OCI-LY3 (cell line): ENCODE measurements around the gene TRIM7.

Source experiments
- H2AFZ ChIP-seq: fragments of 200-600, 300-600 bp; shearing (Covaris generic); 2 replicates; pipeline ENCODE4 v1.6.0; 2014; ENCODE audit warnings: antibody characterized with exemption, low read depth, low read length
- H3K27ac ChIP-seq: fragments of 200-600, 300-600 bp; sonication (generic); 2 replicates; pipeline ENCODE4 v1.5.1; 2014; ENCODE audit warnings: mild to moderate bottlenecking, low read length, moderate library complexity, mixed read lengths
- H3K27me3 ChIP-seq: fragments of 200-600, 300-600 bp; sonication (generic); 2 replicates; pipeline ENCODE4 v1.6.1; 2014; ENCODE audit warnings: low read depth, low read length, mixed read lengths
- H3K36me3 ChIP-seq: fragments of 200-600, 300-600 bp; sonication (generic); replicated peaks from 2 replicates; pipeline ENCODE3; 2014; ENCODE audit warnings: low read depth, low read length, mixed read lengths
- H3K4me1 ChIP-seq: fragments of 300-600, 200-600 bp; sonication (generic); 2 replicates; pipeline ENCODE4 v1.6.1; 2014; ENCODE audit warnings: low read length, mixed read lengths
- H3K4me2 ChIP-seq: fragments of 200-600, 300-600 bp; sonication (generic); 2 replicates; pipeline ENCODE4 v1.6.1; 2014; ENCODE audit warnings: low read length, mixed read lengths
- H3K4me3 ChIP-seq: fragments of 300-600, 200-600 bp; sonication (generic); 2 replicates; pipeline ENCODE4 v1.5.1; 2014; ENCODE audit warnings: antibody characterized with exemption, mild to moderate bottlenecking, low read length, moderate library complexity
- H3K79me2 ChIP-seq: fragments of 300-600, 200-600 bp; shearing (Covaris generic); 2 replicates; pipeline ENCODE4 v1.6.1; 2014; ENCODE audit warnings: mild to moderate bottlenecking, low read length, mixed read lengths
- H3K9ac ChIP-seq: fragments of 300-600, 200-600 bp; shearing (Covaris generic); 2 replicates; pipeline ENCODE4 v1.6.0; 2014; ENCODE audit warnings: mild to moderate bottlenecking, low read length, moderate library complexity
- H3K9me3 ChIP-seq: fragments of 200-600, 300-600 bp; shearing (Covaris generic); 2 replicates; pipeline ENCODE4 v1.6.1; 2014; ENCODE audit warnings: low read length, mixed read lengths; ENCODE audit not compliant: insufficient read depth
- H4K20me1 ChIP-seq: fragments of 200-600, 300-600 bp; sonication (generic); 2 replicates; pipeline ENCODE4 v1.6.1; 2016; ENCODE audit warnings: low read length, mixed read lengths; ENCODE audit not compliant: insufficient read depth
- CTCF ChIP-seq: fragments of 200-600, 300-600 bp; sonication (generic); IDR thresholded peaks from 2 replicates; pipeline ENCODE4 v1.5.1; 2014; ENCODE audit warnings: antibody characterized with exemption, low read length, low read depth
- EZH2phosphoT487 ChIP-seq: fragments of 200-600 bp; shearing (Covaris generic); IDR thresholded peaks from 2 replicates; pipeline ENCODE4 v1.6.1; 2018; ENCODE audit warnings: antibody characterized with exemption, mixed run types, low read depth

The TRIM7 gene

DNA sequence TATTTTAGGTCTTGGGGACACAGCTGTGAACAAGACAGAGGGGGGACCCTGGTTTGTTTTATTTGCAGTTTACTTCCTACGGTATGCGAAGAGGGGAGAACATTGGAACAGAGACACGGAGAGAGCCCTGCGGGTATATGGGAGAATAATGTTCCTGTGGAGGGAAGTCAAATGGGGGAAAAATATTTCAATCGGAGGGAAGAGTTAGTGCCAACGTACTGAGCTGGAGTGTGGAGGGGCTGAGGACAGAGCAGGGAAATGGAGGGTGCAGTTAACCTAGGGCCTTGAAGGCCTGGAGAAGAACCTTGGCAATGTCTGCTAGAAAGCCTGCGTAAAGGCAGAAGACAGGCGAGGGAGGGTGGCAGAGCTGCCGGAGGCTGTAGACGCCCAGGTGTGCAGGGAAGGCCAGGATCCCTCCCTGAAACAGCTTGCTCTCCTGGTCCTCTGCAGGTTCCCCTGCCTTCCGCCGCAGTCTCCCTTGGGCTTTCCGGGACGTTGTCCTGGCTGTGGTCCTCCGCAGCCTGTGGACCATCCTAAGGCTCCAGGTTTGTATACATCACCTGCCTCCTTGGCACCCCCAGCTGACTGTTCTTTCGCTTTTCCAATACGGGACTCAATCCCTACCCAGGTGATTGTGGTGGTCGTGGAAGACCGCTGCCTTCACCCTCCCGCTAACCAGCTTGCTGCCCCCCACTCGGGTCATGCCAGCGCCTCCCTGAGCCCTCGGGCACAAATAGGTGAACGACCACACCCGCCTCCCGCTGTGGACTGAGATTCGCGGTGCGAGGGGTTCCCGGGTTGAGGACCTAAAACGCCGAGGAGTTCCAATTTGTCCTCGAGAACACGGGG lies 40.7 kb upstream of the TRIM7 start:
- H3K79me2 ChIP-seq: peaks cover 87% of the 10 kb centered on the region
- peak overlapping the region; percentile 90 for H3K4me2 ChIP-seq
- peaks cover 24% of the 10 kb centered on the region for H3K36me3 ChIP-seq
- H3K27me3 ChIP-seq: no peaks in the 10 kb centered on the region
- H3K9me3 ChIP-seq: no peaks in the 10 kb centered on the region
- H3K4me1 ChIP-seq: peaks cover 31% of the 10 kb centered on the region
- H3K4me3 ChIP-seq: peak overlapping the region; percentile 95
- H3K9ac ChIP-seq: peak overlapping the region; percentile 96
- peak overlapping the region; percentile 93 for H3K27ac ChIP-seq
- H4K20me1 ChIP-seq: peaks cover 21% of the 10 kb centered on the region
- H2AFZ ChIP-seq: peak overlapping the region; percentile 61; the same call in 1 of the 2 replicates
- TF ChIP-seq EZH2phosphoT487 (no peak), CTCF (no peak)

- H2AFZ ChIP-seq: peak within 1 kb of the TSS; percentile 83
- H3K4me2 ChIP-seq: peak within 1 kb of the TSS; percentile 90
- H3K27me3 ChIP-seq: no peaks in the 10 kb centered on the region
- H3K79me2 ChIP-seq: peaks cover 79% of the 10 kb centered on the region
- peaks cover 34% of the 10 kb centered on the region for H3K36me3 ChIP-seq
- H3K4me1 ChIP-seq: peaks cover 31% of the 10 kb centered on the region
- peak within 1 kb of the TSS; percentile 95 for H3K4me3 ChIP-seq
- no peaks in the 10 kb centered on the region for H3K9me3 ChIP-seq
- H4K20me1 ChIP-seq: peaks cover 29% of the 10 kb centered on the region
- TF ChIP-seq EZH2phosphoT487 (no peak), CTCF (no peak)
- H3K9ac ChIP-seq: peak within 1 kb of the TSS; percentile 96
- peak within 1 kb of the TSS; percentile 93 for H3K27ac ChIP-seq
Observed at GRCh38 chr5:181243564-181244343, 38.8 kb upstream of the TRIM7 start, which contains the start of gene RACK1. TSS of gene RACK1 (minus strand) at chr5:181243906. CDS start at chr5:181243800, 106 bp downstream.

GRCh38 chr5:181243018-181243563 lies 38.1 kb upstream of the TRIM7 start:
- H3K9ac ChIP-seq: peak overlapping the region; percentile 95
- peak overlapping the region; percentile 89 for H3K4me2 ChIP-seq
- no peaks in the 10 kb centered on the region for H3K9me3 ChIP-seq
- peaks cover 75% of the 10 kb centered on the region for H3K79me2 ChIP-seq
- peaks cover 40% of the 10 kb centered on the region for H3K36me3 ChIP-seq
- peak overlapping the region; percentile 93 for H3K27ac ChIP-seq
- no peak overlapping the region for H2AFZ ChIP-seq
- TF ChIP-seq EZH2phosphoT487 (no peak), CTCF (no peak)
- H3K27me3 ChIP-seq: no peaks in the 10 kb centered on the region
- H3K4me1 ChIP-seq: peaks cover 28% of the 10 kb centered on the region
- peaks cover 35% of the 10 kb centered on the region for H4K20me1 ChIP-seq
- H3K4me3 ChIP-seq: peak overlapping the region; percentile 95
